NCI-H146 treated with DMSO at 0.1 percent for 48 hours (cell line): ENCODE data around the gene SERPINA3.

Experiments used
- DNase-seq: peaks from one replicate; lab custom pipeline; 2025; ENCODE audit not compliant: unreplicated experiment; lab: John Stamatoyannopoulos, UW

SERPINA3 gene

GRCh38 chr14:94612580-94613554, 676 bp downstream of the SERPINA3 start:
- no peak for DNase-seq

GRCh38 chr14:94613720-94614644, 1.8 kb downstream of the SERPINA3 start:
- no peak for DNase-seq

- DNase-seq: no peak
These were observed 2.6 kb downstream of the SERPINA3 start for GRCh38 chr14:94614802-94615201.

GRCh38 chr14:94615254-94615653, 3.1 kb downstream of the SERPINA3 start:
- DNase-seq: no peak

GRCh38 chr14:94615823-94616570, 3.8 kb downstream of the SERPINA3 start:
- DNase-seq: no peak

GRCh38 chr14:94617366-94617941, 5.3 kb downstream of the SERPINA3 start:
- DNase-seq: no peak

- DNase-seq: no peak
These were observed 6.0 kb downstream of the SERPINA3 start for GRCh38 chr14:94617988-94618822.

- no peak for DNase-seq
These were observed 7.1 kb downstream of the SERPINA3 start for GRCh38 chr14:94619297-94619696.

GRCh38 chr14:94620597-94620996, 8.4 kb downstream of the SERPINA3 start:
- DNase-seq: no peak

- DNase-seq: no peak
These were observed 9.4 kb downstream of the SERPINA3 start for GRCh38 chr14:94621358-94622134.

- no peak for DNase-seq
These were observed 10.6 kb downstream of the SERPINA3 start for GRCh38 chr14:94622653-94623421.

GRCh38 chr14:94623422-94623809, 11.2 kb downstream of the SERPINA3 start:
- no peak for DNase-seq

GRCh38 chr14:94623856-94624499, 11.8 kb downstream of the SERPINA3 start:
- DNase-seq: no peak

GRCh38 chr14:94624537-94625352, 12.6 kb downstream of the SERPINA3 start:
- no peak for DNase-seq

GRCh38 chr14:94625353-94625635, 13.1 kb downstream of the SERPINA3 start:
- DNase-seq: no peak

GRCh38 chr14:94628578-94628977, 16.4 kb downstream of the SERPINA3 start:
- DNase-seq: no peak

GRCh38 chr14:94630396-94630795, 18.2 kb downstream of the SERPINA3 start:
- DNase-seq: no peak
